Left renal pelvis (tissue), 4 donors: ENCODE measurements around the gene WNK2. TPM values are rescaled to one million over a fixed set of nuclear protein-coding genes. Genes with fewer than 3 reads are reported as not detected.
A peak's percentile ranks its signal among the peaks of the same experiment; 100 is the strongest.

Experiments
- DNase-seq, 4 donors: peaks; one replicate each; pipeline ENCODE4 v3.0.0-alpha.2; 2013; ENCODE audit warnings: low read depth in 4 of 4, low spot score in 3 of 4
- polyA plus RNA-seq, 4 donors: library from polyadenylated mRNA; unstranded; fragments of 120-200 nt; gene quantifications; one replicate each; pipeline ENCODE4 v1.2.1, GENCODE V29; 2013; ENCODE audit not compliant: insufficient read length in 4 of 4

The WNK2 gene
- polyA plus RNA-seq, 4 donors: 10.3 to 31.1 (median 21.3) TPM

DNA sequence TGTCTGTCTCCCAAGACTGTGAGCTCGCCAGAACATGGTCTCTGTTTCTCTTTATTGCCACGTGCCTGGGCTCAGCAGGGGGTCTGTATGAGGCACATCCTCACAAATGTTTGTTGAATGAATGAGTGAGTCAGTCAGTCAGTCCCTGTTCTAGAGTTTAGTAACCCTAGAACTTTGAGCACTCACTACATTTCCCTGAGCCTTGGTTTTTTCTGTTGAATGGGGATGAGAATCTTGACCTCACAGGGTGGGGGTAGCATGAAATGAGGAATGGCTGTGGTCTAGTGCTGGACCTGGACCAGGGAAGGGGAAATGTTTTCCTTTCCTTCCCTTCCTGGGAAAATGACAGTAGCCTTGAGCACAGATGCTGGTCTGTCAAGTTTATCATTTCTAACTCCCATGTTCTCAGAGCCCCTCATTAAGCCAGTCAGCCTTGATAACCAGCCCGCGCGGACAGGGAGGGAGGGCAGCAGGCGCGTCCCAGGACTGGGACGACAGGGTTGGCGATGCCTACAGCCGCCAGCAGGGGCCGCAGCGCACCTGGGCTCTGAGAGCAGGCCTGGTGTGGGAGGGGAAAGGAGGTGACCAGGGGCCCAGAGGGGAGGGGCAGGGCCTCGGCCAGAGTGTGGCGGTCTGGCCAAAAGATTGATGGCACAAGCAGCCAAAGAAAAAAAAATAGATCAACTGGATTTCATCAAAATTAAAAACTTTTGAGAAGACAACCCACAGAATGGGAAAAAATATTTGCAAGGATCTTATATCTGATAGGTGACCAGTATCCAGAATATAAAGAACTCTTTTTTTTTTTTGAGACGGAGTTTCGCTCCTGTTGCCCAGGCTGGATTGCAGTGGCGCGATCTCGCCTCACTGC lies 24.1 kb upstream of the WNK2 start:
- peak; percentile 56 to 74 (median 64) for DNase-seq

DNA sequence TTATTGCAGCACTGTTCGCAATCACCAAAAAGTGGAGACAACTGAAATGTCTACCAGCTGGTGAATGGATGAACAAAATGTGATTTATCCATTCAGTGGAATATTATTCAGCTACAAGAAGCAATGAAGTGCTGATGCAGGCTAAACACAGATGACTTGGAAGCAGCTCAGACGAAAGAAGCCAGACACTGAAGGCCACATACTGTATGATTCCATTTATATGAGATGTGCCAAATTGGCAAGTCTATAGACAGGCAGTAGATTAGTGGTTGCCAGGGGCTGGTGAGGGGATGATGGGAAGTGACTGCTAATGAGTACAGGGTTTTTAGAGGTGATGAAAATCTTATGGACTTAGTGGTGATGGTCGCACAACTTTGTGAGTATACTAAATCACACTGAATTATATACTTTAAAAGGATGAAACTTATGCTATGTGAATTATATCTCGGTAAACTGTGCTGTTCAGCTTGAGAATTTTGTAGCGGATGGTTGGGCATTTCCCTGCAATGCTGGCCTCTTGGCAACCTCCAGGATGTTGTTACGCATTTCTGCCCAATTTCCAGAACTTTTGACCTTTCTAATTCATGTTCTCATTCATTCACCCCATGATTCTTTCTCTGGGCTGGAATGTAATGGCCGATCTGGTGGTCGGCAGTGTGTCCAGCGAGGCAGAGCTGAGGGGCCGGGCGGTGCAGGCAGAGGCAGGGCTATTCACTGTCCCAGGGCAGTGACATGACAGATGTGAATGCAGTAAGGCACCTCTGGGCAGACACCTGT lies 22.0 kb upstream of the WNK2 start:
- DNase-seq: no peak

DNA sequence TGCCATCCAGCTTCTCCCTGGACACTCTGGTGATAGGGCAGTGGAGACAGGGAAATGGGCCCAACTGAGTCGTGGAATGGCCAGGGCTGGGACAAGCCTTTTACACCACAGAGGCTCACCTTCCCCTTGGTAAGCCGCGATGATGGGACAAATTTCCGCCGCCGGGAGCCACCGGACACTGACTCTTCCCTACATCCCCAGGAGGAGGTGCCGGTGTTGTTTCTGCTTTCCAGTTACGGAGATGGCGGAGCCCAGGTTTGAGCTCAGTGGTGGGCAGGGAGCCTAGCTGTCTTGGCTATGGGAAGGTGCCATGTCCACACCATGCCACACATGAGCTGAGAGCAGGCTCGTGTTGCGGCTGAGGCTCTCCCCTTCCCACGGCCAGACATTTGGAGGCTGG lies 19.9 kb upstream of the WNK2 start:
- no peak for DNase-seq

DNA sequence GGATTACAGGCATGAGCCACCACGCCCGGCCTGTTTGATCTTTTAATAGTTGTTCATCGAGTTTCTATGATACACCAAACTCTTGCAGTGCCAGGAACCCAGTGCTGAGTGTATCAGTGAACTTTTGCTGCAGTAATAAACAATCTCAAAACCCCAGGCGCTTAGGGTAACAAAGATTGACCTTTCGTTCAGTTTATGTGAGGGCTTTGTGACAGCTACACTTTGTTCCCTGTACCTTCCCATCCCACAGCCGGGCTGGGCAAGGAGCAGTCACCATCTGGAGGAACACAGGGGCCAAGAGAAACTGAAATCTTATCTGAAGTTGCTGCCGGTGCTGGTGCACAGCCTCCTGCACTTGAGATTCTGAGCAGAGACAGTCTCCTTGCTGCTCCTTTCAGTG lies 17.2 kb upstream of the WNK2 start:
- no peak for DNase-seq

DNA sequence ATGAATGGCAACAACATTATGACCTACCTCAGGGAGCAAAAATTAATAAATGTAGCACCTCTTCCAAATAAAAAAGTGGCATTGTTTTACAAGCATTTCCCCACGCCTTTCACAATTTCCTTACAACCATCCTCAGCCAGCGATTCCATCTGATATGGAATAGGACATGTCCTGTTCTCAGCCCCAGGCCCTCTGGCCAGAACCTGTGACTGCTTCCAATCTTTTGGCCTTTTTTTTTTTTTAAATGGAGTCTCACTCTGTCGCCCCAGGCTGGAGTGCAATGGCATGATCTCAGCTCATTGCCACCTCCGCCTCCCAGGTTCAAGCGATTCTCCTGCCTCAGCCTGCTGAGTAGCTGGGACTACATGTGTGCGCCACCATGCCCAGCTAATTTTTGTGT lies 16.8 kb upstream of the WNK2 start:
- DNase-seq: no peak

DNA sequence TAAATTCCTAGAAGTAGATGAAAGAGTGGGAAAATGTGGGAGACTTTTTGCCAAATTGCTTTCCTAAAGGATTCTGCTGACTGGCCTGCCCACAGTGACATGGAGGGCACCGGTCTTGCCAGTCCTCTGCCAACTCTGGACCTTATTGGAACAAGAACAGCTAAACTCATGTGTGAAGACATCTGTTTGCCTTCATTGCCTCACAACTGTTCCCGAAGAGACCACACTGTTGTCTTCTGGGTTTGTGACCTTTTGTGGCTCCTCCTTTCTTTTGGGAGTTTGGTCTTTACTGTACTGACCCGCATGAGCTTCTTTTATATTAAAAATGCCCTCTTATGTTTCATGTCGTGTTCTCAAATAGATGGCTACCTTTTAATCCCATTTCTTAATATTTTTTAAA lies 16.1 kb upstream of the WNK2 start:
- no peak for DNase-seq

DNA sequence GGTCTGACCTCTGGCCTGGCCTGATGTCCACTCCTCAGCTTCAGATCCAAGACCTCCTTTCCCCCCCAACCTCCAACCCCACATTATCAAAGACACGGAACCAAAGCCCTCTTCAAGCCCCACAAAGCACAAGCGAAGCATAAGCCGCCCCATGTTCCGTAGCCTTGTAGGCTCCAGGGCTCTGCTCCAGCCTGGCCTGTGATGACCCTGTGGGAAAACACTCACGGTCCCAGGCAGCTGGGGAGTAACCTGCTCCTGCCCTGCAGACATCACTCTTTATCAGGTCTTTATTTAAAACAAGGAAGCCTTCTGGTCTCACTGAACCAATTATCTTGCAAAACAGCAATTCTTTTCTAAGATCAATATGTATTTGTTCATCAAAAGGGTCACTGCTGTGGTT lies 15.4 kb upstream of the WNK2 start:
- DNase-seq: no peak

DNA sequence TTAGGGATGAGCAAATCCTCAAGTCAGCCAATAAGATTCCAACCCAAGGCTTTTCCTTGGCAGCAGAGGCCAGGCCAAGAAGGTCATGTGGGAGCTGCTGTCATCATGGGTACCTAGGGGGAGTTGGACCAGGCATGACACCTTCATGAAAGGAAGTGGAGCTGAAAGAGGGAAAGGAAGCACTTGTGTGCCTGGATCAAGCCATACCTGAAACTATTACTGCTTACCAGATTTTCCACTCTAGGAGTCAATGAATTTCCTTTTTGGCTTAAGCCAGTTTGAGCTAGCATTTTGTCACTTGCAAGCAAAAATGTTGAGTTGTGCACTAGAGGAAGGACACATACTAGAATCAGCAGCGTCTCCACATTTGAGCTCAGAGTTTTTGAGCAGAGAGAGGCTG lies 14.5 kb upstream of the WNK2 start:
- no peak for DNase-seq

DNA sequence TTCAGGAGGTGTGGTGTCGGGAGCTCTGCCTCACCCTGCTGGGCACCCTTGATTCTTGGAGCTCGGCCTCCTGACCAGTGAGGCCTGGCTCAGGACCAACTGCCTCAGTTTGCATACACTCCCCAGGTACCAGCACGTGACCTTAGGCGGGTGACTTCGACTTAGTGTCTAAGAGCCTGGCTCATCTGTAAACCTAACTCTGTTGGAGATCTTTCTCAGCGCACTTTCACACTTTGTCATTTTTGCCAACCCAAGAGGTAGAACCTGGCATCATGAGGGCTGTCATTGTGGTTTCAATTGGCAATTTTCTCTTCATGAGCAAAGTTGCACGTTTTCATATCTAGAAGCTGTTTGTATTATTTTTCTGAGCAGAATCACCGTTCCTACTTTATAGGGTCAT lies 13.4 kb upstream of the WNK2 start:
- DNase-seq: no peak

DNA sequence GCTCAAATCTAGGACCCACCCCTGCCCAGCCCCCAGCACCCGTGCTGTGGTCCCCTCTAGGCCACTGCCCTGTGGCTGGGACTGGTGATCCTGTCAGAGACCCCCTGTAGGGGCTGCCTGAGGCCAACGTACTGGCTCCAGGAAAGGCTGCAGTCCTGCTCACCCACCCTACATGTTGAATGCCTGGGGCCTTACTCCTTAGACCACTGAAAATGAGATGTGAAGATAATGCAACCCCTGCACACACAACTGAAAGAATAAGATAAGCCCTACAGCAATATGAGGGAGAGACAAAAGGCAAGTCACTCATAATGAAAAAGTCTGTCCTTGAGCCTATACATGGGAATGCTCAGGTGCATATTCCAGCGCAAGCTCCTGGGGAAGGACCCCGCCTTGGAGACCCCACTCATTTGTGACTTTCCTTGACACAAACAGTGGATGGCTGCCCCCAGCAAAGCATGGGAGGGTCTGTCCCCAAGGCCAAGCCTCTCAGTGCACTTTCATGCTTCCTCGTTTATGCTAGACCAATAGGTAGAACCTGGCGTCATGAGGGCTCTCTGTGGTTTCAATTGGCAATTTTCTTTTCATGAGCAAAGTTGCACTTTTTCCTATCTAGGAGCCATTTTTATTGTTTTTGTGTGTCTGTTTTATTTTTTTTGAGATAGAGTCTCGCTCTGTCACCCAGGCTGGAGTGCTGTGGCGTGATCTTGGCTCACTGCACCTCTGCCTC lies 12.5 kb upstream of the WNK2 start:
- no peak for DNase-seq

DNA sequence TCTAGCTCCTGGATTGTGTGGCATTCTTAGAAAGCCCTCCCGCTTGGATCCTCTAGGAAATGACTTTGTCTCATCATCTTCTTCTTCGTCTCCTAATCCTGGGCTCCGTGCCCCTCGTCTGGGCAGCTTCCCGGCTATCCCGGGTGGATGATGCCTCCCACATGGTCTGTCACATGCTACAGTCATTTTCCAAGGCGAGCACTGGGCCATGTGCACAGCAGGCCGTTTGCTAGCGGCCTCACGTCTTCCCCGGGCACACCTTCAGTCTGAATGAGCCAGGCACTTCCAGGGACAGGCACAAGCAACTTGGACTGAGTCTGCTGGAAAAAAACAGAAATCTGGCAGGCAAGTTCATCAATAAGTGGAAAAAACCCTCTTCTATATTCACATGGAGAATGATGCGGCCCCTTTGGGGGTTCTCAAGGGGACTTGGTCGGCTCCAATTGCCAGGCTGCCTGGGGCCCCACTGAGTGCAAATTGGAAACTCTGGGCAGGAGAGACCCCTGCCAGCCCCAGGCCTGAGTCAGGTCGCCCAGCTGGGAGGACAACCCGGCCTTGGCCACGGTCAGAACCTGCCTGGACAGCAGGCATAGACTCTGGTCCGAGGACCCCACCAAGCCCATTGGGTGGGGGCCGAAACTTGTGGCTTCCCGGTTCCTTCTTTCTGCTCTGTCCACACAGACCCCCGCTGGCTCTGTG lies 11.1 kb upstream of the WNK2 start:
- DNase-seq: no peak

DNA sequence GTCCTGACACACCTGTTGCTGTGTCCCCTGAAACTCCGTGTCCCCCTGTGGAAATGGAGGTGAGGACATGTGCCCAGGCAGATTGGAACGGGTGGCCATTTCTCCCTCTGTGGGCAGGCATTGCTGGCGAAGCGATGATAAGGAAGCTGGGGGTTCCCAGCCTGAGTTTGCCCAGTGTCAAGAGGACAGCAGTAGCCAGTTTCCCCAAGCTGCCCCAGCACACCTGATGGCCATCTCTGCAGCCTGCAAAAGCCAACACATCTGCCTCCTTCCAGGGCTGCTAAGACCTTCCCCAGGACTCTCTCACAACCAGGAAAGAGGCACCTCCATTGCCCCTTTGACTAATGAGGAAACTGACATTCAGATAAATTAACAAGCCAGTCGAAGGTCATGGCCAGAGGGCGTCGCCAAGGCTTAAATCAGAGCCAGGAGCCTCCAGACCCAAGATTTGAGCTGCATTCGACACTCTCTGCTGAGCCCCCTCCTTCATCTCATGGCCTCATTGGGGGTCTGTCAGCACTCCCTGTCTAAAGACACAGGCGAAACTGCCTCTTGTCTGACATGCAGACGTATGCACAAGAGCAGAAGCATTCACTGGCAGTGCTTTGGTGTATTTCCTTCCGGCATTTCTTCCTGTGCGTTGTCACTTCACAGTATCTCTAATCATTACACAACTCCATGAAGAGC lies 10.4 kb upstream of the WNK2 start:
- DNase-seq: no peak

DNA sequence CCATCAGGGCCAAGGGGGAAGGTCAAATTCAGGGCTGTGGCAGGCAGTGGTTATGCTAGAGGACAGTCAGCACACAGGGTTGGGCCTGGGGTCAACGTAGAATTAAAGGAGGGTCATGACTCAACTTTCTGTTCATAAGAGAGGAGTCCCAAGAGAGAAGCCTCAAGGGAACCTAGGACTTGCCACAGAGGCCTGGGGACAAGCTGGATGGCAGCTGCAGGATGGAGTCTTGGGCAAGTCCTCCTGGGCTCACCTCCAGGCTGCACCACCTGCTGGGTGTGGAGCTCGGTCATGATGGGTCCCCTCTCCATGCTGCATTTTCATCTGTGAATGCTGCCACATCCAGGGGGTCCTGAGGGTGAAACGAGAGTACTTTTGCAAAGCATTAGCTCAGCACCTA lies 9.0 kb upstream of the WNK2 start:
- no peak for DNase-seq

DNA sequence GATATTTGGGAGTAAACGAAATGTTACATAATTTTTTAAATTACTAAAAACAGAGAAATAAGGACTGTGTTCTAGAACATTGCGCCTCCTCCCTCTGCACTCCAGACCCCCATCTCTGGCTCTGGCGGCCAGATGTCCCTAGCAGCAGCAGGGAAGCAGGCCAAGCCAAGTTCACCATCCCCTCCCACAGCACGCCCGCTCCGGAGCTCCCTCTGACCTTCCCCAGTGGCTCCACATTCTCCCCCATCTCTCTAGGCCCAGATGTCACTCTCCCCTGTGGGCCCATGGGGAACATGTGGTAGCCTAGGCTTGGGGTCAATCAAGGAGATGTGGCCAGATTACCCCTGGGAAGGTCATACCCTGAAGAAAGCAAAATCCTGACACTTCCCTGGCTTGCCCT lies 6.3 kb upstream of the WNK2 start:
- no peak for DNase-seq

DNA sequence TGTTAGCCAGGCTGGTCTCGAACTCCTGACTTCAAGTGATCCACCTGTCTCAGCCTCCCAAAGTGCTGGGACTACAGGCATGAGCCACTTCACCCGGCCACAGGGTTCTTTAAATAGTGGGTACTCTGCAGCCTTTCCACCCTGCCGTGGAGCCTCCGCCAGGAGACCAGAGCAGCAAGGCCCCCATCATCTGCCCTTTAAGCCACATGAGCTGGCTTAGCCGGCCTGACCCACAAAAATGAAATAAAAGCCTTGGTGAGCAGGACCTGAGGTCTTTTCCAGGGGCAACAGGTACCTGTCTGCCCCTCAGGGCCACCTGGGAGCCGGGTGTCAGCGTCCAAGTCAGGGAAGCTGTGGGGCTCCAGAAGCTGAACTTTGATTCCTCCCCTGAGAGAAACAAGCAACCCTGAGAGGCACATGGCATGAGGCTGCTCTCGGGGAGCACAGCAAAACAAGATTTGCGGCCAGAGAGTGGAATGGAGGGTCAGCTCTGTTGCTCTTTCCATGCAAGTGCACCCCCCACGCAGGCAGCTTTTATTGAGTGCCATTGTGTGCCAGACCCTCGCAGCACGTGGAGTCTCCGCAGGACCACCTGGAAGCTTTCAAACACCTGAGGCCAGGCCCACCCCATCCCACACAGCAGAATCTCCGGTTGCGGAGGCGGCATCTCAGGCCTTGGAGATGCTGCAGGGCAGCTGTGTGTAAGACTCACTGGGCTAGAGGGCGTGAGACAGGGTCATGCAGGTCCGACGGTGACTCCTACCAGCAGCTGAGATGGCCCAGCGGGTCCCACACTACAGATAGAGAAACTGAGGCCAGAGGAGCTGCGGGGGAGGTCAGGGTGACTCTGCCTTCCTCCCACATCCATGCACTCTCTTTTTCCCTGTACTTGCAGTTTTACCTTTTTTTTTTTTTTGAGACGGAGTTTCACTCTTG lies 4.8 kb upstream of the WNK2 start:
- no peak for DNase-seq

DNA sequence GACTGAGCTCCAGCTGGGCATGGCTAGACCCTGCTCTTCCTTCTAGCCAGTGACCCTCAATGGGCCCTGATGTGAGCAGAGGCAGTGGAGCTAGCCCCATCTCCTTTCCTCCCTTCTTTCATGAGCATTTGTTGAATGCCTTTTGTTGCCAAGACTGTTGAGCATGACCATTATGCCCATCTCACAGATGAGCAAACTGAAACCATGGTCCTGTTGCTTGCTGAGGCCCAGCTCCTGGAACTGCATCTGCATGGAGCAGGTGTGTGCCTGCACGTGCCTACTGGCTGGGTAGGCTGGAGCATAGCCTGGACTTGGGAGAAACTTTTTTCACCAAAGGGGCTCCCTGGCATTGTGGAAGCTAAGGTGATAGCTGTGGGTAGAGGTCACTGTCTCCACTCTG lies 3.0 kb upstream of the WNK2 start:
- no peak for DNase-seq

DNA sequence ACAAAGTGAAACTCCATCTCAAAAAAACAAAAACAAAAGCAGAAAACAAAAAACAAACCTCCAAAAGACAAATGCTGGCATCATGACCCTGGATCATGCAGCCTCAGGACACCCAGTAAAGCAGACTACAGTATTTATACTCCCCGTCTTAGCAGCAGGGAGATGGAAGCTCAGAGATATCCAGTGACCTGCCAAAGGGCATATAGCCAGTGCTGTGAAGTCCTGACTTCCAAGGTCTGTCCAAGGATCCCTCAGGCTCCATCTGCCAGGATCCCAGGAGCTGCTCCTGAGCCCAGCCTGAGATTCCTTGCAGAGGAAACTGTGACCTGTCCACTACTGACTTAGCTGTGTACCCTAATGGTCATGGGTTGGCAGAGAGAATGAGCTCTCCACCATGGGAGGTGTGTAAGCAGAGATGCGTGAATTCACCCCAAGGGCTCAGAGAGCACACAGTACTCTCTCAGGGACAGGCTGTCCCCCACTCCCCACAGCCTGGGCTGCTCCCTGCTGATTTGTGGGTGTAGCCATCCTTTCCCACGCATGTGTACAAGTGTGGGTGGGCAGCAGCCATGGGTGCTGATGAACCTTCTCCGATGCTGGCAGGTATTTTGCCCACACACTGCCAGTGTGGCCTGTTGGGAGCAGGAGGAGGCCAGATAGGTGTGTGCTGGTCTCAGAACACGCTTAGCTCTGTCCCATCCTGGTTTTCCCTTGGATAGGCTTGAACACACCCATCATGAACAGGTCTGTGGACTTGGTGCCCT lies 2.1 kb upstream of the WNK2 start:
- no peak for DNase-seq

DNA sequence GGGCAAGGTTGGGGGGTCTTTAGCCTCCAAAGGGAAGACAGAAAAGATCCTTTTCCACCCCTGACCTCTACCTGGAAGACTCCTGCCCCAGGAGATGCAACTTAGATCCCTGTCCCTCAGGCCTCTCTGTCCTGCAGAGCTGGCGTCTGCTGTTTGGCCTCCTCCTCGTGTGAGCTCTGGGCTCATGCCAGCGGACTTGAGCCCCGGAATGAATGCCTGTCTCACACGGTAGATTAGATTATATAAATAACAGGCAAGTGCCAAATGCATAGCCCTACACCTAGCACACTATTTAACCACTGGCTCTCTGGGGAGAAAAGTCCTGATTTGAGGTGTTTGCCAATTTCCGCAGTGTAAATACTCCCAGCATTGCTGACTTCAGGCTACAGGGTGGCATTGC lies 1.4 kb upstream of the WNK2 start:
- no peak for DNase-seq
